ENCODE measurements around the gene SLC24A2. TPM values are rescaled to one million over a fixed set of nuclear protein-coding genes. Genes with fewer than 3 reads are reported as not detected.
A peak's percentile ranks its signal among the peaks of the same experiment; 100 is the strongest.

SLC24A2 gene
- total RNA-seq, 8 experiments from 2014 or later, result 0.56 to 24.0 (median 2.6) TPM

- no peak overlapping the region for H3K27ac ChIP-seq
- in situ Hi-C loops (cut with MboI; ENCODE audit: low pct_unique_long_range_greater_than_20kb in 2 of 9, low sequenced_read_pairs in 9 of 9, unreplicated experiment in 9 of 9), result no loop called here
- WGBS, 10 experiments, result 10 to 88% (median 61%) methylated on average over 1 to 4 of the region's 4 CpGs
- ATAC-seq (replicated peaks in 6 of 8), result peak in 6 of 8 experiments; percentile 25 to 81 (median 46)
- H3K4me1 ChIP-seq (replicated peaks in 1 of 2), result no peaks in the 10 kb centered on the region
- H3K4me3 ChIP-seq, result no peak overlapping the region
These were observed 40.3 kb downstream of the SLC24A2 start for GRCh38 chr9:19748278-19749126.

GRCh38 chr9:19746223-19746622, 42.6 kb downstream of the SLC24A2 start:
- ATAC-seq (replicated peaks in 6 of 8), result peak in 3 of 8 experiments; percentile 19 to 75 (median 65)
- in situ Hi-C loops (cut with MboI; ENCODE audit: low pct_unique_long_range_greater_than_20kb in 2 of 9, low sequenced_read_pairs in 9 of 9, unreplicated experiment in 9 of 9), result no loop called here
- Histone ChIP-seq H3K27ac (no peak overlapping the region), H3K4me3 (no peak overlapping the region), H3K4me1 (replicated peaks in 1 of 2) (no peaks in the 10 kb centered on the region)
- 6 to 100% (median 93%) methylated on average over 1 to 2 of the region's 2 CpGs; no CpG with 5 or more reads in 1 of the 10 experiments for WGBS, 10 experiments

DNA sequence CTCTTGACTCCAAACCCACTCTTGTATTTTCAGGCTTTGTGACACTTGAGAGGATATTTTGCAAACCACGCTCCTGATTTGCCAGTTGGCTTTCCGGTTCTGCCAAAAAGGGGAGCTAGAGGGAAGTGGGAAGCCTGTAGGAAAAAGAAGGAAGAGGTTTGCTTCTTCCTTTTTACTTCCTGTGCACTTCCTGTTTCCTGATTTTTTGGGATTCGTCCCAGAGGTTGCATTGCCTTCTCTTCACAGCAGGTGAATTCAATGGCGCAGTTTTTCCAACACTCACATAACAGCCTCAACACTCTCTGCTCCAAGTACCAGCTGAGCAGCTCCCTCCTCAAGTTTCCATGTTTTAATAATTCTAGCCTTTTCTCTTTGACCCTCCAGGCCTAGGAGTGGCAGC, 47.7 kb downstream of the SLC24A2 start:
- H3K27ac ChIP-seq, result no peak overlapping the region
- ATAC-seq (replicated peaks in 6 of 8), result no peak
- 20 to 86% (median 72%) methylated on average over 1 to 4 of the region's 4 CpGs; no CpG with 5 or more reads in 2 of the 10 experiments for WGBS, 10 experiments
- in situ Hi-C loops (cut with MboI; ENCODE audit: low pct_unique_long_range_greater_than_20kb in 2 of 9, low sequenced_read_pairs in 9 of 9, unreplicated experiment in 9 of 9), result no loop called here
- no peaks in the 10 kb centered on the region for H3K4me1 ChIP-seq (replicated peaks in 1 of 2)
- H3K4me3 ChIP-seq, result no peak overlapping the region
